ENCODE measurements around the gene TIMP2. TPM values are rescaled to one million over a fixed set of nuclear protein-coding genes. Genes with fewer than 3 reads are reported as not detected.

The TIMP2 gene
- total RNA-seq, 1 experiment from 2014 or later, result 29.0 TPM

DNA sequence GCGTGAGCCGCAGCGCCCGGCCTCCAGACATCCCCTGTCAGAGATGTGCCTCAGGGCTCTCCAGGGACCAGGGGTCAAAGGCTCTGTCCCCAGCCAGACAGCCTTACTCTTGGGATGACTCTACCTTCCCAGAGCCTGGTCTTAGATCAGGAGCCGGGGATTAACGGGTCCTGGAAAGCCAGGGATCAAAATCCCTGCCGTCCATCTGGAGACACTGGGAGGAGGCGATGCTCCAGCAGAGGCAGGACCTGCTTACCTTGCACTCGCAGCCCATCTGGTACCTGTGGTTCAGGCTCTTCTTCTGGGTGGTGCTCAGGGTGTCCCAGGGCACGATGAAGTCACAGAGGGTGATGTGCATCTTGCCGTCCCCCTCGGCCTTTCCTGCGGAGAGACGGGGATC, 67.9 kb downstream of the TIMP2 start:
- Mint-ChIP-seq H3K4me3 (no peak overlapping the region), H3K4me1 (no peaks in the 10 kb centered on the region), H3K36me3 (ENCODE audit: insufficient read depth in 1 of 3, low read depth in 3 of 3) (peaks cover 0 to 16% (median under 1%) of the 10 kb centered on the region in 3 experiments; a peak in 3 of 7 replicates), H3K27ac (peak overlapping the region in 1 of 3 experiments; percentile 46; a peak in 1 of 7 replicates), H3K9me3 (no peaks in the 10 kb centered on the region), H3K27me3 (ENCODE audit: low read depth) (no peaks in the 10 kb centered on the region)
- no peak overlapping the region for H2AFZ ChIP-seq (ENCODE audit: low read length)
- H3K27ac ChIP-seq (ENCODE audit: insufficient read length, low read depth, low read length), result no peak overlapping the region
- H3K79me2 ChIP-seq (ENCODE audit: insufficient read depth, low read length), result no peaks in the 10 kb centered on the region
- no peak overlapping the region for H4K5ac ChIP-seq (ENCODE audit: insufficient read length, low read depth, low read length)
- no peaks in the 10 kb centered on the region for H3K79me1 ChIP-seq (ENCODE audit: insufficient read depth, low read depth, low read length, poor library complexity, severe bottlenecking)
- H3T11ph ChIP-seq (ENCODE audit: low read length), result no peak overlapping the region
- no peak overlapping the region for H3K4ac ChIP-seq (ENCODE audit: low read depth, low read length)
- no peak overlapping the region for H3K9ac ChIP-seq (ENCODE audit: extremely low read depth, insufficient read length, low read length)
- no peak overlapping the region for H2BK20ac ChIP-seq (ENCODE audit: low read depth, low read length, poor library complexity, severe bottlenecking)
- no peak overlapping the region for H2BK5ac ChIP-seq (ENCODE audit: insufficient read length, low read length)
- no peaks in the 10 kb centered on the region for H3K9me3 ChIP-seq (ENCODE audit: control insufficient read depth, low read depth, low read length)
- H3K4me2 ChIP-seq (ENCODE audit: insufficient read depth, insufficient read length, low read length), result no peak overlapping the region
- no peak overlapping the region for H2BK15ac ChIP-seq (ENCODE audit: low read depth, low read length)
- no peak overlapping the region for H2BK12ac ChIP-seq (ENCODE audit: insufficient read length, low read depth, low read length)
- H2BK120ac ChIP-seq (ENCODE audit: low read depth, low read length, poor library complexity, severe bottlenecking), result no peak overlapping the region
- H4K8ac ChIP-seq (replicated peaks; ENCODE audit: insufficient read length, low read depth, low read length), result no peak overlapping the region
- H3K27me3 ChIP-seq (ENCODE audit: insufficient read depth, low read length), result no peaks in the 10 kb centered on the region
- DNase-seq, result no peak
- TF ChIP-seq, protein P1, sequence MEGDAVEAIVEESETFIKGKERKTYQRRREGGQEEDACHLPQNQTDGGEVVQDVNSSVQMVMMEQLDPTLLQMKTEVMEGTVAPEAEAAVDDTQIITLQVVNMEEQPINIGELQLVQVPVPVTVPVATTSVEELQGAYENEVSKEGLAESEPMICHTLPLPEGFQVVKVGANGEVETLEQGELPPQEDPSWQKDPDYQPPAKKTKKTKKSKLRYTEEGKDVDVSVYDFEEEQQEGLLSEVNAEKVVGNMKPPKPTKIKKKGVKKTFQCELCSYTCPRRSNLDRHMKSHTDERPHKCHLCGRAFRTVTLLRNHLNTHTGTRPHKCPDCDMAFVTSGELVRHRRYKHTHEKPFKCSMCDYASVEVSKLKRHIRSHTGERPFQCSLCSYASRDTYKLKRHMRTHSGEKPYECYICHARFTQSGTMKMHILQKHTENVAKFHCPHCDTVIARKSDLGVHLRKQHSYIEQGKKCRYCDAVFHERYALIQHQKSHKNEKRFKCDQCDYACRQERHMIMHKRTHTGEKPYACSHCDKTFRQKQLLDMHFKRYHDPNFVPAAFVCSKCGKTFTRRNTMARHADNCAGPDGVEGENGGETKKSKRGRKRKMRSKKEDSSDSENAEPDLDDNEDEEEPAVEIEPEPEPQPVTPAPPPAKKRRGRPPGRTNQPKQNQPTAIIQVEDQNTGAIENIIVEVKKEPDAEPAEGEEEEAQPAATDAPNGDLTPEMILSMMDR (conservative IDR thresholded peaks at IDR 0.05), result no peak
- WGBS (ENCODE audit: extremely low coverage, insufficient read length, low lambda C conversion rate), result no CpG with 5 or more reads among the region's 14 CpGs
- no peak overlapping the region for H3K18ac ChIP-seq (ENCODE audit: insufficient read length, low read depth, low read length)
- H2AK5ac ChIP-seq (ENCODE audit: insufficient read length, low read length), result no peak overlapping the region
- H3K14ac ChIP-seq (ENCODE audit: insufficient read depth, low read length), result no peak overlapping the region
- H4K91ac ChIP-seq (ENCODE audit: insufficient read length, low read depth, low read length), result no peak overlapping the region
- H3K56ac ChIP-seq (ENCODE audit: insufficient read length, low read depth, low read length), result no peak overlapping the region
- no peaks in the 10 kb centered on the region; the same call in 1 of the 2 replicates for H3K4me1 ChIP-seq (ENCODE audit: insufficient read depth, low read length)
- no peaks in the 10 kb centered on the region for H4K20me1 ChIP-seq (ENCODE audit: control insufficient read depth, insufficient read depth, insufficient read length)
- H3K23ac ChIP-seq (ENCODE audit: insufficient read length, low read depth, low read length), result no peak overlapping the region
- H3K23me2 ChIP-seq (ENCODE audit: insufficient read length, low read depth, low read length, poor library complexity, severe bottlenecking), result no peaks in the 10 kb centered on the region

All from H9 (cell line).